ENCODE data around the gene SAC3D1.

The SAC3D1 gene

GRCh38 chr11:65026810-65027209, 14.2 kb upstream of the SAC3D1 start:
- no peak for DNase-seq

- peak; percentile 76 to 97 (median 88) for DNase-seq
Observed at GRCh38 chr11:65027213-65028067, 13.6 kb upstream of the SAC3D1 start, which contains the start of gene SNX15. SNX15 (plus strand) TSS chr11:65027439; CDS start chr11:65027538, 99 bp downstream.

GRCh38 chr11:65032216-65032615, 8.8 kb upstream of the SAC3D1 start:
- no peak for DNase-seq

GRCh38 chr11:65034423-65034822, 6.6 kb upstream of the SAC3D1 start:
- DNase-seq, result no peak

- DNase-seq, result no peak
Observed at GRCh38 chr11:65035579-65035978, 5.4 kb upstream of the SAC3D1 start.

GRCh38 chr11:65036931-65037330, 4.1 kb upstream of the SAC3D1 start:
- no peak for DNase-seq

GRCh38 chr11:65040520-65040846, 527 bp upstream of the SAC3D1 start:
- no peak for DNase-seq

GRCh38 chr11:65042891-65043290, 1.9 kb downstream of the SAC3D1 start:
- DNase-seq, result no peak

- no peak for DNase-seq
Observed at GRCh38 chr11:65043881-65044501, 3.0 kb downstream of the SAC3D1 start.

- DNase-seq, result no peak
Observed at GRCh38 chr11:65045061-65045460, 4.1 kb downstream of the SAC3D1 start.

GRCh38 chr11:65045728-65046127, 4.7 kb downstream of the SAC3D1 start:
- no peak for DNase-seq

- DNase-seq, result peak in 2 of 5 donors; percentile 9 to 20
Observed at GRCh38 chr11:65047581-65048422, 6.8 kb downstream of the SAC3D1 start.

GRCh38 chr11:65051398-65051858, 10.4 kb downstream of the SAC3D1 start:
- DNase-seq, result no peak

- peak in 1 of 5 donors; percentile 21 for DNase-seq
Observed at GRCh38 chr11:65053827-65054508, 13.0 kb downstream of the SAC3D1 start.

- DNase-seq, result no peak
Observed at GRCh38 chr11:65055538-65055937, 14.5 kb downstream of the SAC3D1 start.

GRCh38 chr11:65056999-65057398, 16.0 kb downstream of the SAC3D1 start:
- no peak for DNase-seq

GRCh38 chr11:65057526-65057925, 16.5 kb downstream of the SAC3D1 start:
- DNase-seq, result no peak

GRCh38 chr11:65058012-65058411, 17.0 kb downstream of the SAC3D1 start:
- no peak for DNase-seq

GRCh38 chr11:65058419-65059054, 17.5 kb downstream of the SAC3D1 start, which contains the start of gene NAALADL1:
NAALADL1 (minus strand) TSS chr11:65058553; CDS start chr11:65058521, 32 bp downstream.
- DNase-seq, result no peak

GRCh38 chr11:65059523-65059922, 18.5 kb downstream of the SAC3D1 start:
- no peak for DNase-seq

- DNase-seq, result no peak
Observed at GRCh38 chr11:65059959-65060824, 19.2 kb downstream of the SAC3D1 start.
